ENCODE measurements around the gene ABCB7.
"Not testable (repeated sequence)": the region's sequence is repeated elsewhere in the genome, so short reads cannot be mapped to it uniquely, and the experiment has no call there.

Gene ABCB7

GRCh38 chrX:75096331-75096730, 59.8 kb downstream of the ABCB7 start:
- no peak for DNase-seq (ENCODE audit: low read depth)

- DNase-seq (ENCODE audit: low read depth) = no peak
These were observed 69.3 kb downstream of the ABCB7 start for GRCh38 chrX:75086731-75087195.

- DNase-seq (ENCODE audit: low read depth) = no peak
These were observed 71.3 kb downstream of the ABCB7 start for GRCh38 chrX:75084757-75085156.

- DNase-seq (ENCODE audit: low read depth) = no peak
These were observed 79.7 kb downstream of the ABCB7 start for GRCh38 chrX:75076429-75076828.

- DNase-seq (ENCODE audit: low read depth) = no peak
These were observed 81.6 kb downstream of the ABCB7 start for GRCh38 chrX:75074475-75074874.

- no peak for DNase-seq (ENCODE audit: low read depth)
These were observed 84.7 kb downstream of the ABCB7 start for GRCh38 chrX:75071334-75071733.

GRCh38 chrX:75067931-75068330, 88.2 kb downstream of the ABCB7 start:
- DNase-seq (ENCODE audit: low read depth) = no peak

GRCh38 chrX:75061701-75062100, 94.4 kb downstream of the ABCB7 start:
- DNase-seq (ENCODE audit: low read depth) = no peak

GRCh38 chrX:75051047-75051446, 105.0 kb downstream of the ABCB7 start:
- DNase-seq (ENCODE audit: low read depth) = no peak

- DNase-seq (ENCODE audit: low read depth) = no peak
These were observed 110.7 kb downstream of the ABCB7 start for GRCh38 chrX:75045369-75045768.

- DNase-seq (ENCODE audit: low read depth) = not testable (repeated sequence)
These were observed 111.9 kb downstream of the ABCB7 start for GRCh38 chrX:75044142-75044541.

- no peak for DNase-seq (ENCODE audit: low read depth)
These were observed 117.2 kb downstream of the ABCB7 start for GRCh38 chrX:75038925-75039324.
